Kidney epithelial cell (primary cell): ENCODE measurements around the gene KCNT2. TPM values are rescaled to one million over a fixed set of nuclear protein-coding genes. Genes with fewer than 3 reads are reported as not detected.

Experiments used
- DNase-seq: peaks from one replicate; pipeline ENCODE4 v3.0.0-alpha.2; 2010; ENCODE audit warnings: low read depth
- H3K27me3 ChIP-seq: 2 replicates; pipeline ENCODE4 v1.6.0; 2011; ENCODE audit warnings: low read length; ENCODE audit not compliant: control insufficient read depth, insufficient read depth
- H3K36me3 ChIP-seq: 2 replicates; pipeline ENCODE4 v1.5.1; 2011; ENCODE audit warnings: low read length; ENCODE audit not compliant: control insufficient read depth, insufficient read depth
- H3K4me3 ChIP-seq: 2 replicates; pipeline ENCODE4 v1.5.1; 2011; ENCODE audit warnings: low read depth, mild to moderate bottlenecking, control low read depth, low read length
- total RNA-seq: library from RNA; depleted of rRNA; stranded (reverse); fragments of >200 nt; gene quantifications from 2 replicates; pipeline ENCODE4 v1.2.3, GENCODE V29; 2015
- TF ChIP-seq, protein P1 (sequence below): IDR thresholded peaks from 2 replicates; pipeline ENCODE4 v1.5.1; 2011; ENCODE audit warnings: mild to moderate bottlenecking, moderate library complexity, low read length, control low read depth, inconsistent platforms; ENCODE audit not compliant: insufficient read depth, poor library complexity, severe bottlenecking

KCNT2 gene
- total RNA-seq, 1 donor from 2014 or later: 1.8 TPM

DNA sequence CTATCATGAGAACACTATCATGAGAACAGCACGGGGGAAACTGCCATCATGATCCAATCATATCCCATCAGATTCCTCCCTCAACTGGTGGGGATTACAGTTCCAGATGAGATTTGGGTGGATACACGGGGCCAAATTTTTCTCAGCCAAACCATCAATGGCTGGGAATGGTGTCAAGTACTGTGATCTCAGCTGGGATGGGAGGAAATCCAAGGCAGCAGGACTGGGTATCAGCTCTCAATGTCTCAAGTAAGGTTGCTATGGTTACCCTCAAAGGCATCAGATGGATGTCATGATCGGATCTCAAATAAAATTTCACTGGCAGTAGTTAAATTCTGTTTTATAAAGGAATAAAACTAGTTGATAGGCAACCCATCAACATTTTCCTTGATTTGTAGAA, 399.0 kb downstream of the KCNT2 start:
- Histone ChIP-seq H3K36me3 (no peaks in the 10 kb centered on the region), H3K4me3 (no peak overlapping the region), H3K27me3 (no peaks in the 10 kb centered on the region)
- no peak for DNase-seq
- TF ChIP-seq, protein P1, sequence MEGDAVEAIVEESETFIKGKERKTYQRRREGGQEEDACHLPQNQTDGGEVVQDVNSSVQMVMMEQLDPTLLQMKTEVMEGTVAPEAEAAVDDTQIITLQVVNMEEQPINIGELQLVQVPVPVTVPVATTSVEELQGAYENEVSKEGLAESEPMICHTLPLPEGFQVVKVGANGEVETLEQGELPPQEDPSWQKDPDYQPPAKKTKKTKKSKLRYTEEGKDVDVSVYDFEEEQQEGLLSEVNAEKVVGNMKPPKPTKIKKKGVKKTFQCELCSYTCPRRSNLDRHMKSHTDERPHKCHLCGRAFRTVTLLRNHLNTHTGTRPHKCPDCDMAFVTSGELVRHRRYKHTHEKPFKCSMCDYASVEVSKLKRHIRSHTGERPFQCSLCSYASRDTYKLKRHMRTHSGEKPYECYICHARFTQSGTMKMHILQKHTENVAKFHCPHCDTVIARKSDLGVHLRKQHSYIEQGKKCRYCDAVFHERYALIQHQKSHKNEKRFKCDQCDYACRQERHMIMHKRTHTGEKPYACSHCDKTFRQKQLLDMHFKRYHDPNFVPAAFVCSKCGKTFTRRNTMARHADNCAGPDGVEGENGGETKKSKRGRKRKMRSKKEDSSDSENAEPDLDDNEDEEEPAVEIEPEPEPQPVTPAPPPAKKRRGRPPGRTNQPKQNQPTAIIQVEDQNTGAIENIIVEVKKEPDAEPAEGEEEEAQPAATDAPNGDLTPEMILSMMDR: no peak

DNA sequence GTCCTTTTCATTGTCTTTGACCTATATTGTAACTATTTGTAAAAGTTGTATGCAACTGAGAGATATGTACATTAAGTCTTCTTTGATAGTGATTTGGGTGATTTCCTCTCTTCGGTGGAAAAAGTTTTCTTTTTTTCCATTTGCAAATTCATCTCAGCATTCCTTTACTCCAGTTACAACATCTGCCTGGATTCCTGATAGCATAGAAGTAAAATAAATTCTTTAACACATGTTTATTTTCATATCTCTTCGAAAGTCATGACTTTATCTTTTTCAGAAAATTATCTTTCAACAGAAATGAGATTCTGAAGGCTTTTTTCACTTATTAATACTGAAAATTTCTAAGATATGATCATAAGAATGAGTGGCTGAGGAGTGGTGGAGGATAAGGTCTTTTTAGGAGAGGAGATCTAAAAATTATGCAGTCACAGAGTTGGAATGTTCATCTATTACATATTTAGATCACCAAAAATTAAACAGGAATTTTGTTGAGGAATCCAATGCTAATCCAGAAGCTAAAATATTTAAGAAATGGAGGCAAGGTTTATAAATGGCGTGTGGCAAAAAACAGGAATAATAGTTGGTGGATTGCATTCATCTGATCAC, 400.5 kb downstream of the KCNT2 start:
- no peak overlapping the region for H3K4me3 ChIP-seq
- H3K36me3 ChIP-seq: no peaks in the 10 kb centered on the region
- TF ChIP-seq, protein P1: no peak
- DNase-seq: no peak
- H3K27me3 ChIP-seq: no peaks in the 10 kb centered on the region

DNA sequence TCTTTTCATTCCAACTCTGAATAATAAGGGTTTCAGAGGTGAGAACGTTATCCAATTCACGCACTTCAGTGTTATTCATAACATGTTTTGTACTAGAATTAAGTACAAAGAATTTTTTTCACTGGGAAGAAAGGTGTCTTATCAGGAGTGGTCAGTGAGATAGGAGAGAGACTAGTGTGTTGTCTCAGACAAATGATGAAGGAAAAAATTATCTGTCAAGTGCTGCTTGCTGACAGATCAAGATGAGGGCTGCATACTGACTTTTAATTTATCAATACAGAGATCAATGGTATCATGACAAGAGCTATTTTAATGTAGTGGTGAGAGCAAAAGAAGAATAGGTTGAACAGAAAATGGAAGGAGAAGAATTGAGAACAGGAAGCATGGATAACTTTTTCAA, 402.4 kb downstream of the KCNT2 start:
- DNase-seq: no peak

DNA sequence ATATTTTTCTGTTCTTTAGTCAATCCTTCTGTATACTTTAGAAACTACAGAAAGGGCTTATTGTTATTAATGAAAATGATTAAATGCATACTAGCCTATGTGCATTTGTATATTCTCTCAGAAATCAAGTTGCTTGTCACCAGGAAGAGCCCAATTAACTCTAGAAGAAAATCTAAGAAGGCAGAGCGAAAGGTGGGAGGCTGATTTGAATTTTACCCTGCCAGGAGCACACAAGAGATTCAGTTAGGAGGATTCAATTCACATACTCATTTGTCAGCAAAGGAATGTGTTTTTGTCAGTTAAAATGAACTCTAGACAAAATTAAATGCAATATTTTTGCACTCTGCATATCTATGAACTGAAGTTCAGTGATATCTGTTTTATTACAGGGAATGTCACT, 411.8 kb downstream of the KCNT2 start:
- TF ChIP-seq, protein P1: no peak
- H3K4me3 ChIP-seq: no peak overlapping the region
- no peaks in the 10 kb centered on the region for H3K36me3 ChIP-seq
- H3K27me3 ChIP-seq: no peaks in the 10 kb centered on the region
- no peak for DNase-seq

More for the DNA sequence above, 402.4 kb downstream of the KCNT2 start:
- TF ChIP-seq, protein P1: no peak
- Histone ChIP-seq H3K4me3 (no peak overlapping the region), H3K27me3 (no peaks in the 10 kb centered on the region), H3K36me3 (no peaks in the 10 kb centered on the region)

DNA sequence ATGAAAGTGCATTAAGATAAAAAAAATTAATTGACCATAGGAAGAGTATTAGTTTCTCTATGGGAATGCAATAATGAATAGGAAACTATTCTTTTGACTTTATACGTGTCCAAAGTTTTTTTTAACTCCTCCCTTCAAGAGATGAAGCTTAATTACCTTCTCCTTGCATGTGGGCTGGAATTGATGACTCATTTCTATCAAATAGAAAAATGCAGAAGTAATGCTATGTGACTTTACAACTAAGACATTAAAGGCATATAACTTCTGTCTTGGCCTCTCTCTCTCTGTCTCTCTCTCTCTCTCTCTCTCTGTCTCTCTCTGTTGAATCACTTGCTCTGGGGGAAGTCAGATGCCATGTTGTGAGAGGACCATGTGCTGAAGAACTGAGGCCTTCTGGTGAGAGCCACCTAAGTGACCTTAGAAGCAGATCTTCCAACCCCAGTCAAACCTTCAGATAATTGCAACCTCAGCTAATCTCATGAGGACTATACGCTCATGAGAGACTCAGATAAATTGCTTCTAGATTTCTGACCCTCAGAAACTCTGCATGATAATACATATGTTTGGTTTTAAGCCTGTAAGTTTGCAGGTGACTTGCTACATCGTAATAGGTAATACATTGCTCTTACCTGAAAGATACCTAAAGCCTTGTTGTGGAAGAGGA, 414.2 kb downstream of the KCNT2 start:
- H3K27me3 ChIP-seq: no peaks in the 10 kb centered on the region
- H3K4me3 ChIP-seq: no peak overlapping the region
- no peak for DNase-seq
- TF ChIP-seq, protein P1: no peak
- no peaks in the 10 kb centered on the region for H3K36me3 ChIP-seq

DNA sequence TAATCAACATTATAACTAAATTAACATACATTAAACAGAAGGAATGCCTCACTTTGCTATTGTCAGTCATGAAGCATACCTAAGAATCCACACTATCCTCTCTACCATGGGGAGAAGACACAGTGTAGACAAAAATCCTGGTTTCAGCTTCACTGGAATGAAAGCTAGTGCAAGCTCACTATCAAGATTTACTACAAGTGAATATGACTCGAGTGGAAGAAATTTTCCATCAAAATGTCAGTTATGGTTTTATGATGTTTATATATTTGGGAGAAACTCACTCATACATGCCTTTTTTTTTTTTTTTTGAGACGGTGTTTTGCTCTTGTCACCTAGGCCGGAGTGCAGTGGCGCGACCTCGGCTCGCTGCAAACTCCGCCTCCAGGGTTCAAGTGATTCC, 424.3 kb downstream of the KCNT2 start:
- Histone ChIP-seq H3K27me3 (no peaks in the 10 kb centered on the region), H3K36me3 (no peaks in the 10 kb centered on the region), H3K4me3 (no peak overlapping the region)
- TF ChIP-seq, protein P1: no peak
- DNase-seq: no peak
